Mammary epithelial cell (primary cell): ENCODE results near the gene TMEM92.
"Not testable (repeated sequence)": the region's sequence is repeated elsewhere in the genome, so short reads cannot be mapped to it uniquely, and the experiment has no call there.

Source experiments
- EZH2 ChIP-seq: IDR thresholded peaks from 2 replicates; pipeline ENCODE4 v1.6.1; 2012; ENCODE audit warnings: low read length, inconsistent platforms, borderline replicate concordance
- TF ChIP-seq, protein P1 (sequence below), 2 donors: IDR thresholded peaks in 1 of 2; conservative IDR thresholded peaks in 1 of 2; 2 replicates each; pipeline ENCODE4 v1.5.1; 2011 to 2012; ENCODE audit warnings: inconsistent platforms in 2 of 2, low read length in 2 of 2, mild to moderate bottlenecking in 2 of 2, control low read depth in 1 of 2, low read depth in 1 of 2; ENCODE audit not compliant: insufficient read depth in 1 of 2; ENCODE audit errors: extremely low read depth in 1 of 2

DNA sequence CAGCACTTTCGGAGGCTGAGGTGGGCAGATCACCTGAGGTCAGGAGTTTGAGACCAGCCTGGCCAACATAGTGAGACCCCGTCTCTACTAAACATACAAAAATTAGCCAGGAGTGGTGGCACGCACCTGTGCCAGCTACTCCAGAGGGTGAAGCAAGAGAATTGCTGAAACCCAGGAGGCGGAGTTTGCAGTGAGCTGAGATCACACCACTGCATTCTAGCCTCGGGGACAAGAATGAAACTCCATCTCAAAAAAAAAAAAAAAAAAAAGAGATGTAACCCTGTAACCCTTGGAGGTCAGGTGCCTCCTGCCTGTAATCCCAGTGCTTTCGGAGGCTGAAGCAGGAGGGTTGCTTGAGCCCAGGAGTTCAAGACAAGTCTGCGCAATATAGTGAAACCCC, 13.0 kb downstream of the TMEM92 start:
- TF ChIP-seq, protein P1, sequence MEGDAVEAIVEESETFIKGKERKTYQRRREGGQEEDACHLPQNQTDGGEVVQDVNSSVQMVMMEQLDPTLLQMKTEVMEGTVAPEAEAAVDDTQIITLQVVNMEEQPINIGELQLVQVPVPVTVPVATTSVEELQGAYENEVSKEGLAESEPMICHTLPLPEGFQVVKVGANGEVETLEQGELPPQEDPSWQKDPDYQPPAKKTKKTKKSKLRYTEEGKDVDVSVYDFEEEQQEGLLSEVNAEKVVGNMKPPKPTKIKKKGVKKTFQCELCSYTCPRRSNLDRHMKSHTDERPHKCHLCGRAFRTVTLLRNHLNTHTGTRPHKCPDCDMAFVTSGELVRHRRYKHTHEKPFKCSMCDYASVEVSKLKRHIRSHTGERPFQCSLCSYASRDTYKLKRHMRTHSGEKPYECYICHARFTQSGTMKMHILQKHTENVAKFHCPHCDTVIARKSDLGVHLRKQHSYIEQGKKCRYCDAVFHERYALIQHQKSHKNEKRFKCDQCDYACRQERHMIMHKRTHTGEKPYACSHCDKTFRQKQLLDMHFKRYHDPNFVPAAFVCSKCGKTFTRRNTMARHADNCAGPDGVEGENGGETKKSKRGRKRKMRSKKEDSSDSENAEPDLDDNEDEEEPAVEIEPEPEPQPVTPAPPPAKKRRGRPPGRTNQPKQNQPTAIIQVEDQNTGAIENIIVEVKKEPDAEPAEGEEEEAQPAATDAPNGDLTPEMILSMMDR (conservative IDR thresholded peaks at IDR 0.05 in 1 of 2, IDR thresholded peaks at IDR 0.05 in 1 of 2; ENCODE audit: extremely low read depth in 1 of 2, insufficient read depth in 1 of 2, low read depth in 1 of 2, low read length in 2 of 2), result not testable (repeated sequence)
- not testable (repeated sequence) for TF ChIP-seq EZH2
